Sigmoid colon (tissue), 7 donors: ENCODE measurements around the gene RTKN2. TPM values are rescaled to one million over a fixed set of nuclear protein-coding genes. Genes with fewer than 3 reads are reported as not detected.

Source experiments
- DNase-seq: peaks from one replicate; pipeline ENCODE4 v3.0.0-alpha.2; 2019
- H3K27ac ChIP-seq, 4 donors: fragments of 200-600 bp; sonication (generic); one replicate each; pipeline ENCODE4 v1.5.1; 2016 to 2019; ENCODE audit warnings: mild to moderate bottlenecking in 1 of 4
- H3K27me3 ChIP-seq, 3 donors: fragments of 200-600 bp; sonication (generic); one replicate each; pipeline ENCODE4 v1.5.1; 2019; ENCODE audit warnings: mild to moderate bottlenecking in 1 of 3
- H3K36me3 ChIP-seq, 4 donors: fragments of 200-600 bp; sonication (generic); one replicate each; pipeline ENCODE4 v1.5.1; 2016 to 2019
- H3K4me1 ChIP-seq, 4 donors: fragments of 200-600 bp; sonication (generic); one replicate each; pipeline ENCODE4 v1.5.1; 2017 to 2019
- H3K4me3 ChIP-seq, 4 donors: fragments of 200-600 bp; sonication (generic); one replicate each; pipeline ENCODE4 v1.5.1; 2017 to 2019; ENCODE audit warnings: mild to moderate bottlenecking in 2 of 4, moderate library complexity in 1 of 4
- H3K9me3 ChIP-seq, 4 donors: fragments of 200-600 bp in 3 of 4; sonication (generic) in 3 of 4; one replicate each; pipeline versions ENCODE4 v1.5.1 to v1.6.1; 2013 to 2019
- CTCF ChIP-seq, 4 experiments: fragments of 450-650 bp in 3 of 4; fragments of 200-600 bp in 1 of 4; IDR thresholded peaks; one replicate each; pipeline ENCODE4 v1.5.1; 2016 to 2019; ENCODE audit warnings: antibody characterized with exemption in 4 of 4, mild to moderate bottlenecking in 3 of 4, moderate library complexity in 2 of 4
- EP300 ChIP-seq, 4 donors: sonication (generic); formaldehyde crosslinking; IDR thresholded peaks; one replicate each; pipeline ENCODE4 v1.6.1; 2017; ENCODE audit warnings: antibody characterized with exemption in 4 of 4
- POLR2A ChIP-seq, 2 donors: fragments of 450-650 bp; IDR thresholded peaks; one replicate each; pipeline ENCODE4 v1.6.1; 2016; ENCODE audit warnings: antibody characterized with exemption in 2 of 2, mild to moderate bottlenecking in 2 of 2, moderate library complexity in 2 of 2
- POLR2AphosphoS5 ChIP-seq, 4 donors: sonication (generic); formaldehyde crosslinking; IDR thresholded peaks; one replicate each; pipeline ENCODE4 v1.6.1; 2017; ENCODE audit warnings: antibody characterized with exemption in 4 of 4
- WGBS, 2 donors: extraction: QIAGEN DNeasy Blood & Tissue Kit; methylation state at CpG; one replicate each; pipeline ENCODE4 v1.1.7; 2013; 5-methylcytosine and 5-hydroxymethylcytosine counted together
- intact Hi-C: fragments of 100-400 bp; cut with DNase I; formaldehyde crosslinking; loops from one replicate; pipeline ENCODE4 v1.15.1; 2023
- polyA plus RNA-seq, 3 donors: library from polyadenylated mRNA; stranded (reverse); fragments of 200-250 nt; gene quantifications; one replicate each; pipeline ENCODE4 v1.2.3, GENCODE V29; 2013
- total RNA-seq, 4 donors: library from RNA; depleted of rRNA; stranded (reverse); fragments of >200 nt; gene quantifications; one replicate each; pipeline ENCODE4 v1.1.0, GENCODE V29; 2016
- donor health status: healthy with polysubstance abuse.
- donor health status: Bipolar disorder and iron deficiency.
- donor health status: healthy.

The RTKN2 gene
- total and polyA plus RNA-seq, 7 donors = 0.60 to 2.0 (median 1.2) TPM; not detected in 4

- intact Hi-C loops = no loop called here
- 42 to 44% methylated on average over 4 of the region's 4 CpGs for WGBS, 2 donors
- TF ChIP-seq EP300 (IDR thresholded peaks at IDR 0.05) = no peak
- TF ChIP-seq CTCF (IDR thresholded peaks at IDR 0.05) = no peak
- TF ChIP-seq POLR2A (IDR thresholded peaks at IDR 0.05) = no peak
- TF ChIP-seq POLR2AphosphoS5 (IDR thresholded peaks at IDR 0.05) = no peak
- Histone ChIP-seq H3K27ac (no peak overlapping the region), H3K9me3 (no peaks in the 10 kb centered on the region), H3K4me3 (no peak overlapping the region), H3K27me3 (no peaks in the 10 kb centered on the region), H3K4me1 (no peaks in the 10 kb centered on the region), H3K36me3 (no peaks in the 10 kb centered on the region)
- DNase-seq = no peak
Observed at GRCh38 chr10:62307635-62308034, 39.0 kb upstream of the RTKN2 start.

- no peak for DNase-seq
- TF ChIP-seq POLR2A (IDR thresholded peaks at IDR 0.05) = no peak
- TF ChIP-seq CTCF (IDR thresholded peaks at IDR 0.05) = no peak
- no peak for TF ChIP-seq EP300 (IDR thresholded peaks at IDR 0.05)
- no peak for TF ChIP-seq POLR2AphosphoS5 (IDR thresholded peaks at IDR 0.05)
- intact Hi-C loops = no loop called here
- no peak overlapping the region for H3K4me3 ChIP-seq
- no peaks in the 10 kb centered on the region for H3K9me3 ChIP-seq
- H3K27me3 ChIP-seq = no peaks in the 10 kb centered on the region
- no peaks in the 10 kb centered on the region for H3K4me1 ChIP-seq
- 58 to 70% methylated on average over 9 of the region's 9 CpGs for WGBS, 2 donors
- H3K36me3 ChIP-seq = no peaks in the 10 kb centered on the region
- no peak overlapping the region for H3K27ac ChIP-seq
Observed at GRCh38 chr10:62306663-62307062, 38.0 kb upstream of the RTKN2 start.

GRCh38 chr10:62305813-62306212 lies 37.2 kb upstream of the RTKN2 start:
- no peaks in the 10 kb centered on the region for H3K36me3 ChIP-seq
- intact Hi-C loops = no loop called here
- TF ChIP-seq CTCF (IDR thresholded peaks at IDR 0.05) = no peak
- TF ChIP-seq POLR2AphosphoS5 (IDR thresholded peaks at IDR 0.05) = no peak
- no peak for TF ChIP-seq EP300 (IDR thresholded peaks at IDR 0.05)
- no peak for TF ChIP-seq POLR2A (IDR thresholded peaks at IDR 0.05)
- H3K4me3 ChIP-seq = no peak overlapping the region
- H3K27me3 ChIP-seq = no peaks in the 10 kb centered on the region
- no peak for DNase-seq
- H3K9me3 ChIP-seq = no peaks in the 10 kb centered on the region
- 70 to 84% methylated on average over 1 of the region's 1 CpG for WGBS, 2 donors
- H3K27ac ChIP-seq = no peak overlapping the region
- no peaks in the 10 kb centered on the region for H3K4me1 ChIP-seq

GRCh38 chr10:62303922-62304321 lies 35.3 kb upstream of the RTKN2 start:
- intact Hi-C loops = no loop called here
- H3K36me3 ChIP-seq = no peaks in the 10 kb centered on the region
- no peaks in the 10 kb centered on the region for H3K4me1 ChIP-seq
- no peaks in the 10 kb centered on the region for H3K9me3 ChIP-seq
- TF ChIP-seq POLR2AphosphoS5 (IDR thresholded peaks at IDR 0.05) (no peak), POLR2A (IDR thresholded peaks at IDR 0.05) (no peak), CTCF (IDR thresholded peaks at IDR 0.05) (no peak), EP300 (IDR thresholded peaks at IDR 0.05) (no peak)
- WGBS, 2 donors = 91 to 94% methylated on average over 7 of the region's 7 CpGs
- H3K4me3 ChIP-seq = no peak overlapping the region
- no peaks in the 10 kb centered on the region for H3K27me3 ChIP-seq
- DNase-seq = no peak
- no peak overlapping the region for H3K27ac ChIP-seq

- no peak for DNase-seq
- Histone ChIP-seq H3K27me3 (no peaks in the 10 kb centered on the region), H3K4me3 (no peak overlapping the region), H3K9me3 (no peaks in the 10 kb centered on the region), H3K4me1 (no peaks in the 10 kb centered on the region), H3K36me3 (no peaks in the 10 kb centered on the region), H3K27ac (no peak overlapping the region)
- no peak for TF ChIP-seq POLR2A (IDR thresholded peaks at IDR 0.05)
- TF ChIP-seq EP300 (IDR thresholded peaks at IDR 0.05) = no peak
- no peak for TF ChIP-seq CTCF (IDR thresholded peaks at IDR 0.05)
- no peak for TF ChIP-seq POLR2AphosphoS5 (IDR thresholded peaks at IDR 0.05)
- 77 to 85% methylated on average over 4 of the region's 4 CpGs for WGBS, 2 donors
- intact Hi-C loops = no loop called here
Observed at GRCh38 chr10:62302760-62303159, 34.1 kb upstream of the RTKN2 start.
